ENCODE data around the gene RASSF7.
A peak's percentile ranks its signal among the peaks of the same experiment; 100 is the strongest.

Gene RASSF7

DNA sequence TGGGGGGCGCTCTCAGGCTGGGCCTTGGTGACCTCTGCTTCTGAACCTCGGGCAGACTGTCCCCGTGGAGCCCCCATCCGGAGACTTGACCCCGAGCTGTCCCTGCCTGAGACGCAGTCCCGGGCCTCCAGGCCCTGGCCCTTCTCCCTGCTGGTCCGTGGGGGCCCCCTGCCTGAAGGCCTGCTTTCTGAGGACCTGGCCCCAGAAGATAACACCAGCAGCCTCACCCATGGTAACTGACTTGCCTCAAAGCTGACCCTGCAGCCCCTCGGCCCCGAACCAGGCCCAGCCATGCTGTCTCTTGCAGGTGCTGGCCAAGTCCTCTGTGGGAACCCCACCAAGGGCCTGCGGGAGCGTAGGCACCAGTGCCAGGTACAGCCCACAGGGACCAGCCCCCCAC, 9.2 kb upstream of the RASSF7 start:
- no peak for DNase-seq (ENCODE audit: low read depth in 2 of 2)

- DNase-seq (ENCODE audit: low read depth in 2 of 2): no peak
Measured at GRCh38 chr11:553083-553987, 7.4 kb upstream of the RASSF7 start.

DNA sequence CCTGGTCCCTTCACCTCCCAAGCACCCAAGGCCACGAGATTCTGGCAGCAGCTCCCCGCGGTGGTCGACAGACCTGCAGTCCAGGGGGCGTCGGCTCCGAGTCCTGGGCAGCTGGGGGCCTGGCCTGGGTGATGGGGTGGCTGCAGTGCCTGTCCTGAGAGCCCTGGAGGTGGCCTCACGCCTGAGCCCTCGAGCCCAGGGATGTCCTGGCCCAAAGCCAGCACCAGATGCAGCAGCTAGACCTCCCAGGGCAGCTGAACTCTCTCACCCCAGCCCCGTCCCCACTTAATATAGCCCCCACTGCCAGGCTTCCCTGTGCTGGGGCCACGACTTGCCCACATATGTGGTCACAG, 6.8 kb upstream of the RASSF7 start:
- no peak for DNase-seq (ENCODE audit: low read depth in 2 of 2)

DNA sequence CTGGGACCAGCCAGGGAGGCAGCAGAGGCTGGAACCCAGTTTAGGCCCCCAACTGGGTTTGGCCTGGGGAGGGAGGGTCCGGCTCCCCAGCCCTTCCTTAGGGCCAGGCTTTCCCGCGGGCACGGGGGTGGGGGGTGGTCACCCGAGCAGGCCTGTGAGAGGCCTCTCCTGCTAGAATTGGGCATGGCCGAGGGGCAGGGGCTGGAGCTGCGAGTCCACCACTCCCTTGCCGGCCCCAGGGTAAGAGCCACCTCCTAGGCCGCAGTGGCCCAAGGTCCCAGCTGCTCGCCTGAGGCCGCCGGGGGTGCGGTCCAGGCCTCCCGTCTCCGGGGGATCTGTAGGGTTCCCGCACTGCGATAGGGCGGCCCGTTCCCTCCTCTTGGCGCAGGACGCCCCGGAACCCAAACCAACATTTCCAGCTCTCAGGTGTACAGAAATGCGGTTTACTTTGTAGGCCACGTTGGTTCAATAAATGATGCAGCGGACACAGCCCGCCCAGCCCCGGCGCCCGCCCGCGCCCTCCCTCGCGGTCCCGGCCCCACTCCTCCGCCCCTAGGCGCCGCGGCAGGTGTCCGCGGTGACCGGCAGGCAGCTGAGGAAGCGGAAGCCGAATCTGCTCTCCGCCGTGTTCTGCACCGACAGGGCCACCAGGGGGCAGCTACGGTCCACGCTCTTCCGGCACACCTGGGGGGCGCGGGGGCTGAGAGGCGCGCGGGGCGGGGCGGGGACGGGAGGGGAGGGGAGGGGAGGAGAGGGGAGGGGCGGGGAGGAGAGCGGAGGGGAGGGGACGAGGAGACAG, 6.1 kb upstream of the RASSF7 start:
- DNase-seq (ENCODE audit: low read depth in 2 of 2): peak; percentile 40 to 52

- DNase-seq (ENCODE audit: low read depth in 2 of 2): no peak
Measured at GRCh38 chr11:555227-555779, 5.5 kb upstream of the RASSF7 start.

DNA sequence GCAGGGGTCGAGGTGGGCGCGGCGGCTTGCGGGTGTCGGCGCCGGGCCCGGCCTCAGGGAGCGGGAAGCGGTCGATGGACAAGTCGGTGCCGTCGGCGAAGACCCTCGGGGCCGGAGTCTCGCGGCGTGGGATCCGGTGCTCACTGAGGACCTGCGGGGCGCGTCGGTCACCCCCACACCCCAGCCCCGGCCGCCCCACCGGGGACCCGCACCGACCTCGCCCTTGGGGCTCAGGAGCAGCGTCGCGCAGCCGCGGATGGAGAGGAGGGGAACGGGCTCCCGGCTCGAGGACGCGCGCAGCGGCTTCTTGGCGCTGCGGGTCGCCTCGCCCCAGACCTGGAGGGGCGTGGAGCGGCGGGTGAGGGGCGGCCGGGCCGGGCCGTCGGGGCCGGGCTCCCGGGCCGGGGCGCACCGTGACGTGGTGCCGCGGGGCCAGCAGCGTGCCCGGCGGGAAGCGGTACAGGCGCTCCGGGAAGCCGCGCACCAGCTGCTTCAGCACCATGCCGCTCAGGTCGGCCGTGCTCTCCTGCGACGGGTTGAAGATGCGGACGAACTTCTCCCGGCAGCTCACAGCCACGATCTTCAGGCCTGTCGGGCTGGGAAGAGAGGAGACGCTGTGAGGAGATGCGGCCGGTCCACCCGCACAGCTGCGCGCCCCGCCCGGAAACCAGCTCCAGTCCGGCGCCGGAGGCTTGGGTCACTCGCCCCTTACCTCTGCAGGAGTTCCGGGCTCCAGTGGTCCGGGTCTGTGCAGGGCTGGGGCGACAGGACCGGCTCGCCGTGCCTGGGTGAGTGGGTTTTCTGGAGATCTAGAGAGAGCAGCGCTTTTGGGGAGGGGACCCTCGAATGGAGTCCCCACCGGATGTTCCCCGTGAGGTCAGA, 4.7 kb upstream of the RASSF7 start:
- no peak for DNase-seq (ENCODE audit: low read depth in 2 of 2)

GRCh38 chr11:556662-557256, 4.0 kb upstream of the RASSF7 start:
- DNase-seq (ENCODE audit: low read depth in 2 of 2): no peak

DNA sequence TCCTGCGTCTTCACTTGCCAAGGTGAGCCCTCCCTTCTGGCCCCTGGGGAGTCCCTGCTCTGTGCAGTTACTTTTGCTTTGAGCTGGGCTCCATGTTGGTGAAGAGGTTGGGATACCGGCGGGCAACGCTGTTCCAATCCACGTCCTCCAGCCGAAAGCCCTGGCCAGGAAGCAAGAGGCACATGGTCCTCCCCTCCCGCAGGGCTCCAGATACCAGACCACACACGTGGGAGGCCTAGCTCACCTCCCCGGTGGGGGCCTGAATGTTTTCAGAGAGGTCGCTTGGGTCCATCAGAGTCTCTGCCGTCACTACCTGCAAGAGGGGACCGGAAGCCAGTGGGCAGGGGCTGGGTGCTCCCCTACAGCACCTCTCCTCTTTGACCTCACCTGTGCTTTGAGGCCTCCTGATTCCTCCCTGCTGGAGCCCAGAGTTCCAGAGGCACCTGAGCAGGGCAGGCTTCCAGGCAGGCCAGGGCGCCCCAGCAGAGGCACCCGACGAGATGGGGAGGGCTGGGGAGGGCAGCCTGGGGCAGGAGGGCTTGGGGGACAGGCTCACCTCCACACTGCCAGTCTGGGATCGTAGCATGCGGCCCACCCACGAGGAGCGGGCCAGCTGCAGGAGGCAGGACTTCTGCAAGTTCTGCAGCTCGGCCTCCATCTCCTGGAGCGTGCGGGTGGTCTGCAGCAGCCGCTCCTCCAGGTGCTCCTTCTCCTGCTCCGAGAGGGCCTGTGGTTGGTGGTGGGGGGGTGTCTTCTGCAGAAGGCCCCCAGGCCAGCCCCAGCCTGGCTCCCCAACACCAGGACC, 3.2 kb upstream of the RASSF7 start:
- no peak for DNase-seq (ENCODE audit: low read depth in 2 of 2)

DNA sequence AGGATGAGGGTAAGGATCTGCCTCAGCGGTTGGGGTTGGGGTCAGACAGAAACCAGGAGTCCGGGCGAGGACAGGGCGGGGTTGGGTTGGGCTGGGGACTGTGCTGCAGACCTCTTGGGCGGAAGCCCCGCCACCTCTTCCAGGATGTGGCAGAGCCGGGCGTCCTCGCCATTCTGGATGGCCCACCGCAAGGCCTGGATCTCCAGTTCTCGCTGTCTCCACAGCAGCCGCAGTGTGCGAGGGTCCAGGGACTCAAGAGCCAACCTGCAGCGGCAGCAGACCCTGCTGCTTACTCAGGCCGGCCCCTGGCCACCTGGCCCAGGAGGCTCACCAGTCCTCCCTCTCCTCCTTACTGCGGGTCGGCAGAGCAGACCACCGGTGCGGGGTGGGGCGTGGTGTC, 2.3 kb upstream of the RASSF7 start:
- DNase-seq (ENCODE audit: low read depth in 2 of 2): no peak

DNA sequence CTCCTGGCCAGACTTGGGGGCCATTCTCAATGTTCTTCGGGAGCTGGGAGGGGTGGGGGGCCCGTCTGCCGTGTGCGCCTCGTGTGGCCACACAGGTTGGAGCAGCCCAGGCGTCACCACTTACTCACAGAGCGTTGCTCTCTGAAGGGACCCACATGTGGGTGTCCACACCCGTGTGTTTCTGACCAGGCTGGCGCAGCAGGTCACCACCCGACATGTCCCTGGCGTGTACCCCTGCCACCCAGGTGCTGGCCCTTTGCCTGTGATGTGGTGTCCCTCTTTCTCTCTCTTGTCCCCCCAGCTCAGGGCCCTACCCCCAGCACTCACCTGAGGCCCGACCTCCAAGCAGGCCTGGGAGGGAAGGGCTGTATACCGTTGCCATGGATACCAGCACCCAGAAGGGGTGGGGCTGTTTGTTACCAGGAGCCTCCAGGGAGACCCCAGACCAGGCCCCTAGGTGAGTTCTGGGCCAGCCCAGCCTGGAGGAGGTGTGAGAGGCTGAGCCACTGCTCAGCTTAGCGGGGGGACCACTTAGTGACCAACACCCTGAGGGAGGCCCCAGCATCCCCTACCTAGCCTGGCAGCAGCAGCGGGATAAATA, 1.6 kb upstream of the RASSF7 start:
- DNase-seq (ENCODE audit: low read depth in 2 of 2): no peak

GRCh38 chr11:559712-560304, 962 bp upstream of the RASSF7 start:
- no peak for DNase-seq (ENCODE audit: low read depth in 2 of 2)

DNA sequence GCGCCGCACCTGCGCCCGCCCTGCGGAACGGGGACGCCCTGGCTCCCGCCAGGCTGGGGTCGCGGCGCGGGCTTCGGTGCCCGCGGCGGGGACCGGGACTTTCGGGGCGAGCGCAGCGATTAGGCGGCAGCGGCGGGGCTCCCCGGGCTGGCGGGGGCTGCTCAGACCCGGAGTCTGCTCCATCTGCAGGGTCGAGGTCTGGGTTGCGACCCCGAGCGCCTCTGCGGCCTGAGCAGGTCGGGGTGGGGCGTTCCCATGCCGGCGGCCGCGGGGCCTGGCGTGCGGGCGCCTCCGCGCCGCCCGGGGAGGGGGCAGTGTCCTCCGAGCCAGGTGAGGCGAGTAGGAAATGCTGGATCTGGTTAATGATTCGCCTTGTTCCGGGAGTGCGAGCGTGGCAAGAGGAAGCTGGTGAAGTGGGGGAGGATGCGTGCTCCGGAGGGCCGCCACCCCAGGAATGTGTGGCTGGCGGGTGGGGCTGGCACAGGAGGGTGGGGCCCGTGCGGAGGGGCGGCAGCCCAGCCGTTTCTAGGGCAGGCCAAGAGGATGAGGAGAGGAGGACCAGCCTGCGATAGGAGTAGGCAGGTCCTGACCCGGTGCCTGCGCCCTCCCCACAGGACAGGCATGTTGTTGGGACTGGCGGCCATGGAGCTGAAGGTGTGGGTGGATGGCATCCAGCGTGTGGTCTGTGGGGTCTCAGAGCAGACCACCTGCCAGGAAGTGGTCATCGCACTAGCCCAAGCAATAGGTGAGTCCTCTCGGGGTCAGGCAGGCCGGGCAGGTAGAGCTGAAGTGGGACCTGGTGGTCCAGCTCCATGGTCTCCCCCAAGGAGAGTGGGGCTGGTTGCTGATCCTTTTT, 606 bp downstream of the RASSF7 start:
- no peak for DNase-seq (ENCODE audit: low read depth in 2 of 2)

- no peak for DNase-seq (ENCODE audit: low read depth in 2 of 2)
Measured at GRCh38 chr11:562046-562645, 1.4 kb downstream of the RASSF7 start.

DNA sequence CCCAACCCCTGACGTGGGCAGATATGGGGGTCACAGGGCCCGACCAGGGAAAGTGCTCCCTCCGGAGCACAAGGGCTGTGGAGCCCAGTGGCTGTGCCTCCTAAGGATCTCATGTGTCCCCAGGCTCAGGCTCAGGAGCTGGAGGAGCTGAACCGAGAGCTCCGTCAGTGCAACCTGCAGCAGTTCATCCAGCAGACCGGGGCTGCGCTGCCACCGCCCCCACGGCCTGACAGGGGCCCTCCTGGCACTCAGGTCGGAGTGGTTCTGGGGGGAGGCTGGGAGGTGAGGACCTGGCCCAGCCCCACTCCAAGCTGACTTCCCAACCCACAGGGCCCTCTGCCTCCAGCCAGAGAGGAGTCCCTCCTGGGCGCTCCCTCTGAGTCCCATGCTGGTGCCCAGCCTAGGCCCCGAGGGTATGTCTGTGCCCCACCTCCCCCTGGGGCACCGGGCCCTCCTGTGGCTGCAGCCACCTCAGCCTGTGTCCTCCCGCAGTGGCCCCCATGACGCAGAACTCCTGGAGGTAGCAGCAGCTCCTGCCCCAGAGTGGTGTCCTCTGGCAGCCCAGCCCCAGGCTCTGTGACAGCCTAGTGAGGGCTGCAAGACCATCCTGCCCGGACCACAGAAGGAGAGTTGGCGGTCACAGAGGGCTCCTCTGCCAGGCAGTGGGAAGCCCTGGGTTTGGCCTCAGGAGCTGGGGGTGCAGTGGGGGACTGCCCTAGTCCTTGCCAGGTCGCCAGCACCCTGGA, 2.5 kb downstream of the RASSF7 start:
- no peak for DNase-seq (ENCODE audit: low read depth in 2 of 2)

DNA sequence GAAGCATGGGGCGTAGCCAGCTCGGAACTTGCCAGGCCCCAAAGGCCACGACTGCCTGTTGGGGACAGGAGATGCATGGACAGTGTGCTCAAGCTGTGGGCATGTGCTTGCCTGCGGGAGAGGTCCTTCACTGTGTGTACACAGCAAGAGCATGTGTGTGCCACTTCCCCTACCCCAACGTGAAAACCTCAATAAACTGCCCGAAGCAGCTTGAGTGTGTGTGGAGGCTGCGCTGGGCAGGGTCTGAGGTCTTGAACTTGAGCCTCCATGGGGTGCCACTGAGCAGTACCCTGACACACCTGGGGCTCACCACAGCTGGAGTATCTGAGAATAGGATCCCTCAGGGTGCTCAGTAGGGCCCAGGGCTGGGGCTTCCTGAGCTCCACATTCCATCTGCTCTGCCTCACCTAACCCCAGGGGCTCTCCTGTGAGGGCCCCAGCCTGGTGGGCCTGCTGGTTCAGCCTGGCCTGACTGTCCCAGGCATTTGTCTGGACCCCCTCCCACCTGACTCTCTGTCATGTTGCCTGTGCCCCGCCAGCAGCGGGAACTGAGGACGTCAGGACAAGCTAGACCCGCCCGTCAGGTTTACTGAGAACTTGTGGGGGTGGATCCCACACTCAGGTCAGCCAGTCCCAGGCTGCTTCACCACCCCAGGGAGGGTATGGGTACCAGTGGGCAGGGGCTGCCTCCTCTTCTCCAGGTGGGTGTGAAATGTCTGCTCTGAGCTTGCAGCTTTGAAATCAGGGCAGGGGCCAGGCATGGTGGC, 3.2 kb downstream of the RASSF7 start:
- DNase-seq (ENCODE audit: low read depth in 2 of 2): no peak

- DNase-seq (ENCODE audit: low read depth in 2 of 2): no peak
Measured at GRCh38 chr11:565921-566509, 5.2 kb downstream of the RASSF7 start.

All from stimulated activated CD8-positive, alpha-beta memory T cell treated with anti-CD3 and anti-CD28 coated beads, Interleukin-15, amount 100 ng/mL, for 4 hours (primary cell).